ENCODE results near the gene BRD3. TPM values are rescaled to one million over a fixed set of nuclear protein-coding genes. Genes with fewer than 3 reads are reported as not detected.

BRD3 gene
- polyA plus RNA-seq, 1 donor (not counting 4 experiments of a cell fraction or from before 2014, with no cell fraction given) = 3.3 TPM

DNA sequence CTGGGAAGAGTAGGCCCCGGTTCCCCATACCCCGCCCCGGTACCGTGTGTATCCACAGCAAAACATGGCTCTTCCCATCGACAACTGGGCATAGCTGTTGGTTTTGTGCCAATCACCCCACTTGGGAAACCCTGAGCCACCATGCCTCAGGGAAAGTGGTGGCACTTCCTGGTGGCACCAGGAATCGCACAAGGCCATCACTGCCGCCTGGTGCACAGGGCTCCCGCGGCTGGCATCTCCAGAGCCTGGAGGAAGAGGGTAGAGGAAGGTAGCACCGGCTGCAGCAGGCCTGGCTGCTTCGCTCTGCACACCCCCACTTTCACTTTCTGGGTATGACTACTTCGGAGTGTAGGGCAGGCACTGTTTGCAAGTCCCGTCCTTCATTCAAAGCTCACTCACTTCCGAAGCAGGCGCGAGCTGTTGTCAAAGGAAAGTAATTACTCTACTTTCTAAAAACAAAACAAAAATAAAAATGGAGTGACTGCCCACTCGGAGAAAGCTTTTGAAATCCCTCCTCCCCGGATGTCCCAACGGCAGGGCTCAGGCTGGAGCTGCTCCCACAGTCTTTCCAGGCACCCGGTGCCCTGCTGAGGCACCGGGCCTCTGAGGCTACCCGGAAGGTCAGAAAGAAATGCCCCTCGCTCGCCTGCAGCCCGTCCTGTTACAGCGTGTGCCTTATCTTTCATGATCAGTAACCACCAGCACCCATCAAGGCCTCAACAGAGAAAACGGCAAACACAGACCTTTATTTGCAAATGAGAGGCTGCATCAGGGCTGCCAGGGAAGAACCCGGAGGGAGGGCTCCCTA, 2.0 kb downstream of the BRD3 start:
- peak overlapping the region; percentile 90 for H3K9ac ChIP-seq (ENCODE audit: control insufficient read depth, extremely low read depth, insufficient read depth, low read length)

DNA sequence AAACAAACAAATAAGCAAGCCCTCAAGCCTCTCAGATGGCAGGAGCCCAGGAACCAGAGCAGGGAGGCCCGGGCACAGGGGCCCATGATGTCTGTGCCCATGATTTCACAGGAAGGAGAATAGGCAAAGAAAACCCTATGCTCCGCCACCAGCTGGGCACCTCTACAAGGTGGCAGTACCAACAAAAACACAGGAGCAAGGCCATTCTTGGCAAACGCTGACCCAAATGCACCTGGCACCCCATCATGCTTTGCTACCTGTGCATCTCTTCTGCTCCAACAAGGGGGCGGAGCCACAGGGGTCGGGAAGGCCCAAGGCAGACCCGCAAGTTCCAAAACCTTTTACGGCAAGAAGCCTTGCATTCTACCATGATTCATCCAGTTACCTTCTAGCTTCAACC, 3.1 kb downstream of the BRD3 start:
- H3K36me3 ChIP-seq (ENCODE audit: control insufficient read depth in 2 of 2, extremely low read depth in 1 of 2, insufficient read depth in 2 of 2, low read length in 2 of 2) = no peaks in the 10 kb centered on the region
- H3K27ac ChIP-seq (ENCODE audit: control insufficient read depth, insufficient read depth, low read length) = no peak overlapping the region
- peaks cover 24% of the 10 kb centered on the region for H3K4me1 ChIP-seq (ENCODE audit: control insufficient read depth, extremely low read depth, insufficient read depth, low read length)
- H2AFZ ChIP-seq (ENCODE audit: control insufficient read depth, low read length) = no peak overlapping the region
- FAIRE-seq (no peak), DNase-seq (ENCODE audit: low read depth, low spot score) (no peak)
- peaks cover 11% of the 10 kb centered on the region for H4K20me1 ChIP-seq (ENCODE audit: control insufficient read depth, extremely low read depth, insufficient read depth, low read length)
- TF ChIP-seq EZH2 (IDR thresholded peaks at IDR 0.05; ENCODE audit: low read length) = no peak
- TF ChIP-seq, protein P1, sequence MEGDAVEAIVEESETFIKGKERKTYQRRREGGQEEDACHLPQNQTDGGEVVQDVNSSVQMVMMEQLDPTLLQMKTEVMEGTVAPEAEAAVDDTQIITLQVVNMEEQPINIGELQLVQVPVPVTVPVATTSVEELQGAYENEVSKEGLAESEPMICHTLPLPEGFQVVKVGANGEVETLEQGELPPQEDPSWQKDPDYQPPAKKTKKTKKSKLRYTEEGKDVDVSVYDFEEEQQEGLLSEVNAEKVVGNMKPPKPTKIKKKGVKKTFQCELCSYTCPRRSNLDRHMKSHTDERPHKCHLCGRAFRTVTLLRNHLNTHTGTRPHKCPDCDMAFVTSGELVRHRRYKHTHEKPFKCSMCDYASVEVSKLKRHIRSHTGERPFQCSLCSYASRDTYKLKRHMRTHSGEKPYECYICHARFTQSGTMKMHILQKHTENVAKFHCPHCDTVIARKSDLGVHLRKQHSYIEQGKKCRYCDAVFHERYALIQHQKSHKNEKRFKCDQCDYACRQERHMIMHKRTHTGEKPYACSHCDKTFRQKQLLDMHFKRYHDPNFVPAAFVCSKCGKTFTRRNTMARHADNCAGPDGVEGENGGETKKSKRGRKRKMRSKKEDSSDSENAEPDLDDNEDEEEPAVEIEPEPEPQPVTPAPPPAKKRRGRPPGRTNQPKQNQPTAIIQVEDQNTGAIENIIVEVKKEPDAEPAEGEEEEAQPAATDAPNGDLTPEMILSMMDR (optimal IDR thresholded peaks at IDR 0.05 in 1 of 3, IDR thresholded peaks at IDR 0.05 in 1 of 3, conservative IDR thresholded peaks at IDR 0.05 in 1 of 3; ENCODE audit: extremely low read depth in 1 of 3, insufficient read depth in 2 of 3, low read length in 3 of 3) = no peak
- no peak overlapping the region for H3K4me2 ChIP-seq (ENCODE audit: control insufficient read depth, extremely low read depth, insufficient read depth, low read depth, low read length)
- H3K9me3 ChIP-seq (ENCODE audit: control insufficient read depth, low read depth, low read length) = no peaks in the 10 kb centered on the region
- H3K79me2 ChIP-seq (ENCODE audit: control insufficient read depth, insufficient read depth, low read length) = peaks cover 57% of the 10 kb centered on the region
- dilution Hi-C loops (cut with MboI; ENCODE audit: extremely low pct_ligation_motif_present, low sequenced_read_pairs) = no loop called here
- peaks cover 7% of the 10 kb centered on the region for H3K27me3 ChIP-seq (ENCODE audit: control insufficient read depth, extremely low read depth, insufficient read depth, low read length)
- no peak overlapping the region for H3K9ac ChIP-seq (ENCODE audit: control insufficient read depth, extremely low read depth, insufficient read depth, low read length)
- H3K4me3 ChIP-seq (ENCODE audit: control insufficient read depth in 2 of 3, extremely low read depth in 1 of 3, insufficient read depth in 2 of 3, low read depth in 1 of 3, low read length in 3 of 3) = no peak overlapping the region
- H3K9me1 ChIP-seq (ENCODE audit: control insufficient read depth, extremely low read depth, insufficient read depth, low read length) = no peaks in the 10 kb centered on the region

More for the DNA sequence above, 2.0 kb downstream of the BRD3 start:
- H3K27ac ChIP-seq (ENCODE audit: control insufficient read depth, insufficient read depth, low read length) = peak overlapping the region; percentile 73
- H3K27me3 ChIP-seq (ENCODE audit: control insufficient read depth, extremely low read depth, insufficient read depth, low read length) = peaks cover 17% of the 10 kb centered on the region
- peaks cover 56% of the 10 kb centered on the region for H3K79me2 ChIP-seq (ENCODE audit: control insufficient read depth, insufficient read depth, low read length)
- no peaks in the 10 kb centered on the region for H3K9me3 ChIP-seq (ENCODE audit: control insufficient read depth, low read depth, low read length)
- peak overlapping the region; percentile 70 to 92 (median 83) for H3K4me3 ChIP-seq (ENCODE audit: control insufficient read depth in 2 of 3, extremely low read depth in 1 of 3, insufficient read depth in 2 of 3, low read depth in 1 of 3, low read length in 3 of 3)
- no peak for TF ChIP-seq EZH2 (IDR thresholded peaks at IDR 0.05; ENCODE audit: low read length)
- TF ChIP-seq, protein P1 (optimal IDR thresholded peaks at IDR 0.05 in 1 of 3, IDR thresholded peaks at IDR 0.05 in 1 of 3, conservative IDR thresholded peaks at IDR 0.05 in 1 of 3; ENCODE audit: extremely low read depth in 1 of 3, insufficient read depth in 2 of 3, low read length in 3 of 3) = no peak
- DNase-seq (ENCODE audit: low read depth, low spot score) (peak; percentile 26), FAIRE-seq (peak; percentile 39)
- H4K20me1 ChIP-seq (ENCODE audit: control insufficient read depth, extremely low read depth, insufficient read depth, low read length) = peaks cover 10% of the 10 kb centered on the region
- H3K4me1 ChIP-seq (ENCODE audit: control insufficient read depth, extremely low read depth, insufficient read depth, low read length) = peaks cover 22% of the 10 kb centered on the region
- H2AFZ ChIP-seq (ENCODE audit: control insufficient read depth, low read length) = no peak overlapping the region
- no peaks in the 10 kb centered on the region for H3K36me3 ChIP-seq (ENCODE audit: control insufficient read depth in 2 of 2, extremely low read depth in 1 of 2, insufficient read depth in 2 of 2, low read length in 2 of 2)
- H3K4me2 ChIP-seq (ENCODE audit: control insufficient read depth, extremely low read depth, insufficient read depth, low read depth, low read length) = peak overlapping the region; percentile 98
- dilution Hi-C loops (cut with MboI; ENCODE audit: extremely low pct_ligation_motif_present, low sequenced_read_pairs) = no loop called here
- no peaks in the 10 kb centered on the region for H3K9me1 ChIP-seq (ENCODE audit: control insufficient read depth, extremely low read depth, insufficient read depth, low read length)
